A673 (cell line): Measurements from ENCODE around the gene ARHGAP18. TPM values are rescaled to one million over a fixed set of nuclear protein-coding genes. Genes with fewer than 3 reads are reported as not detected.
A peak's percentile ranks its signal among the peaks of the same experiment; 100 is the strongest.

ENCODE experiments used
- BruUV-seq: library from RNA; stranded (reverse); fragments of 400-500 nt; replicated peaks from 2 replicates; lab custom pipeline; 2021; lab: Mats Ljungman, UMichigan
- CTCF ChIA-PET: fragments of 300-600 bp; sonication (Branson Sonifier 250); formaldehyde crosslinking; loops from one replicate; lab custom pipeline; 2022; ENCODE audit warnings: antibody characterized with exemption; lab: Charles Lee
- POLR2A ChIA-PET: fragments of 300-600 bp; sonication (Branson Sonifier 250); formaldehyde crosslinking; loops from one replicate; lab custom pipeline; 2022; ENCODE audit warnings: antibody characterized with exemption; ENCODE audit not compliant: low non-redundant PET; lab: Charles Lee
- DNase-seq: peaks from one replicate; pipeline ENCODE4 v3.0.0-alpha.2; 2015; ENCODE audit warnings: low spot score
- H3K27ac ChIP-seq: fragments of 200-600 bp; sonication (generic); 2 replicates; pipeline ENCODE4 v1.5.1; 2016; ENCODE audit warnings: mixed run types, low read depth, mild to moderate bottlenecking, mixed read lengths, antibody characterized with exemption, low read length; ENCODE audit not compliant: poor library complexity, severe bottlenecking
- H3K27me3 ChIP-seq: fragments of 200-600 bp; sonication (generic); replicated peaks from 2 replicates; pipeline ENCODE4 v1.6.1; 2017; ENCODE audit warnings: mixed run types, low read depth, mild to moderate bottlenecking, mixed read lengths, antibody characterized with exemption, low read length; ENCODE audit not compliant: insufficient read depth, poor library complexity
- H3K36me3 ChIP-seq: fragments of 200-600 bp; sonication (generic); 2 replicates; pipeline ENCODE4 v1.6.1; 2016; ENCODE audit warnings: mixed run types, mild to moderate bottlenecking, mixed read lengths, antibody characterized with exemption, low read length; ENCODE audit not compliant: insufficient read depth, poor library complexity, severe bottlenecking
- H3K4me1 ChIP-seq: fragments of 200-600 bp; sonication (generic); 2 replicates; pipeline ENCODE4 v1.6.1; 2017; ENCODE audit warnings: mixed run types, mild to moderate bottlenecking, mixed read lengths, antibody characterized with exemption, low read length; ENCODE audit not compliant: insufficient read depth, poor library complexity, severe bottlenecking
- H3K4me3 ChIP-seq: fragments of 200-600 bp; sonication (generic); 2 replicates; pipeline ENCODE4 v1.5.1; 2016; ENCODE audit warnings: low read depth, mixed run types, mild to moderate bottlenecking, mixed read lengths, low read length; ENCODE audit not compliant: poor library complexity, severe bottlenecking
- H3K9me3 ChIP-seq: fragments of 200-600 bp; sonication (generic); 2 replicates; pipeline ENCODE4 v1.6.1; 2016; ENCODE audit warnings: mixed run types, low read depth, mild to moderate bottlenecking, mixed read lengths, antibody characterized with exemption, low read length; ENCODE audit not compliant: poor library complexity, severe bottlenecking
- EZH2 ChIP-seq: fragments of 200-600 bp; sonication (generic); IDR thresholded peaks from 2 replicates; pipeline ENCODE4 v1.6.1; 2017; ENCODE audit warnings: borderline replicate concordance, low read depth, mild to moderate bottlenecking, mixed read lengths, antibody characterized with exemption, low read length; ENCODE audit not compliant: poor library complexity, severe bottlenecking
- intact Hi-C: fragments of 100-400 bp; cut with micrococcal nuclease; formaldehyde crosslinking; loops from one replicate; pipeline ENCODE4 v1.10.0; 2022; ENCODE audit not compliant: unreplicated experiment
- total RNA-seq: library from RNA; stranded (reverse); gene quantifications from 2 replicates; pipeline ENCODE4 v1.2.3, GENCODE V29; 2021
- TF ChIP-seq, protein P1 (sequence below): fragments of 300-800, 200-600 bp; sonication (generic); conservative IDR thresholded peaks from 2 replicates; pipeline ENCODE4 v1.5.1; 2017; ENCODE audit warnings: low read depth, mild to moderate bottlenecking, antibody characterized with exemption, low read length, moderate library complexity, mixed read lengths

The ARHGAP18 gene
- total RNA-seq, 1 experiment from 2014 or later = 14.2 TPM

- Histone ChIP-seq H3K4me3 (no peak overlapping the region), H3K27ac (peak overlapping the region; percentile 38), H3K36me3 (no peaks in the 10 kb centered on the region), H3K9me3 (no peaks in the 10 kb centered on the region), H3K4me1 (peaks cover 37% of the 10 kb centered on the region), H3K27me3 (no peaks in the 10 kb centered on the region)
- no peak for DNase-seq
- intact Hi-C loops = no loop called here
- BruUV-seq = no TSS peak
- no peak for TF ChIP-seq EZH2
- TF ChIP-seq, protein P1, sequence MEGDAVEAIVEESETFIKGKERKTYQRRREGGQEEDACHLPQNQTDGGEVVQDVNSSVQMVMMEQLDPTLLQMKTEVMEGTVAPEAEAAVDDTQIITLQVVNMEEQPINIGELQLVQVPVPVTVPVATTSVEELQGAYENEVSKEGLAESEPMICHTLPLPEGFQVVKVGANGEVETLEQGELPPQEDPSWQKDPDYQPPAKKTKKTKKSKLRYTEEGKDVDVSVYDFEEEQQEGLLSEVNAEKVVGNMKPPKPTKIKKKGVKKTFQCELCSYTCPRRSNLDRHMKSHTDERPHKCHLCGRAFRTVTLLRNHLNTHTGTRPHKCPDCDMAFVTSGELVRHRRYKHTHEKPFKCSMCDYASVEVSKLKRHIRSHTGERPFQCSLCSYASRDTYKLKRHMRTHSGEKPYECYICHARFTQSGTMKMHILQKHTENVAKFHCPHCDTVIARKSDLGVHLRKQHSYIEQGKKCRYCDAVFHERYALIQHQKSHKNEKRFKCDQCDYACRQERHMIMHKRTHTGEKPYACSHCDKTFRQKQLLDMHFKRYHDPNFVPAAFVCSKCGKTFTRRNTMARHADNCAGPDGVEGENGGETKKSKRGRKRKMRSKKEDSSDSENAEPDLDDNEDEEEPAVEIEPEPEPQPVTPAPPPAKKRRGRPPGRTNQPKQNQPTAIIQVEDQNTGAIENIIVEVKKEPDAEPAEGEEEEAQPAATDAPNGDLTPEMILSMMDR = no peak
- CTCF ChIA-PET = no interaction called here
- POLR2A ChIA-PET = no interaction called here
Observed at GRCh38 chr6:129679275-129679674, 30.7 kb downstream of the ARHGAP18 start.

GRCh38 chr6:129678463-129678862 is 31.5 kb downstream of the ARHGAP18 start:
- H3K9me3 ChIP-seq = no peaks in the 10 kb centered on the region
- H3K36me3 ChIP-seq = no peaks in the 10 kb centered on the region
- peaks cover 37% of the 10 kb centered on the region for H3K4me1 ChIP-seq
- H3K27me3 ChIP-seq = no peaks in the 10 kb centered on the region
- intact Hi-C loops = no loop called here
- H3K27ac ChIP-seq = no peak overlapping the region
- H3K4me3 ChIP-seq = no peak overlapping the region
- BruUV-seq = no TSS peak
- TF ChIP-seq EZH2 = no peak
- TF ChIP-seq, protein P1 = no peak
- no peak for DNase-seq
- ChIA-PET CTCF (no interaction called here), POLR2A (no interaction called here)

GRCh38 chr6:129677620-129678325 is 32.2 kb downstream of the ARHGAP18 start:
- no TSS peak for BruUV-seq
- peaks cover 41% of the 10 kb centered on the region for H3K4me1 ChIP-seq
- no peak overlapping the region for H3K4me3 ChIP-seq
- POLR2A ChIA-PET = no interaction called here
- TF ChIP-seq, protein P1 = no peak
- TF ChIP-seq EZH2 = no peak
- H3K27me3 ChIP-seq = no peaks in the 10 kb centered on the region
- no peaks in the 10 kb centered on the region for H3K36me3 ChIP-seq
- no peak overlapping the region for H3K27ac ChIP-seq
- H3K9me3 ChIP-seq = no peaks in the 10 kb centered on the region
- CTCF ChIA-PET = no interaction called here
- intact Hi-C loops = no loop called here
- DNase-seq = no peak
